Metanephros (tissue), 2 donors: ENCODE results near the gene TXNDC17. TPM values are rescaled to one million over a fixed set of nuclear protein-coding genes. Genes with fewer than 3 reads are reported as not detected.

ENCODE experiments used
- small RNA-seq: library from RNA; depleted of rRNA; stranded (forward); fragments of <200 nt; gene quantifications from one replicate; pipeline ENCODE3, GENCODE V24; 2014; ENCODE audit warnings: low replicate concordance
- total RNA-seq: library from RNA; depleted of rRNA; stranded (reverse); fragments of >200 nt; gene quantifications from one replicate; pipeline ENCODE4 v1.2.3, GENCODE V29; 2014

The TXNDC17 gene
- 34.2 TPM for total RNA-seq

DNA sequence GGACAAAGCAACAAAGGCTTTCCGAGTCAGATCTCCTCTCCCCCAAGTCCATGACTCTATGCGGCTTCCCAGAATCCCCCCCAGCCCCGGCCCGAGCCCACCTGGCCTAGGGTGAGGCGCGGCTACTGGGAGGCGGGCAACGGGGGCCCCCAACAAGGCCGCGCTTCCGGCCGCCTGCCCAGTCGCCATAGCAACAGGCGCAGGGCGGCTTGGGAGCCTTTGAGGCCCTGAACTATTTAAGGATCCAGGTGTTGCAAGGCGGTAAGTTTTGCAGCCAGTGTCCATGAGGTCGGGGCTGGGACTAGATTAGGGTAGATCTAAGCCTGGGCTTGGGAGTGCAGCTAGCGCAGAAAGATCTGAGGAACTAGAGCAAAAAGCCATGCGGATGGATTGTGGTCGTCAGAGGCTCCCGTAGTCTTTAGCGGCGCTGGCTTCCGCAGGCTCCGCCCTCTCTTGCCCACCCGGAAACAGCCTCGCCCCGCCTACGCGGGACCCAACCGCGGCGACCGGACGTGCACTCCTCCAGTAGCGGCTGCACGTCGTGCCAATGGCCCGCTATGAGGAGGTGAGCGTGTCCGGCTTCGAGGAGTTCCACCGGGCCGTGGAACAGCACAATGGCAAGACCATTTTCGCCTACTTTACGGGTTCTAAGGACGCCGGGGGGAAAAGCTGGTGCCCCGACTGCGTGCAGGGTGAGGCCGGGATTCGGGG lies at the start of gene TXNDC17, which contains the start of gene KIAA0753:
Gene TXNDC17, plus strand, starts transcription at position 525 of the 711 bp plus-strand sequence. Its CDS starts 23 bp downstream, at position 548.
Gene KIAA0753, minus strand, starts transcription at position 176 of the 711 bp plus-strand sequence. CDS start 5,608 bp downstream, outside the sequence.

DNA sequence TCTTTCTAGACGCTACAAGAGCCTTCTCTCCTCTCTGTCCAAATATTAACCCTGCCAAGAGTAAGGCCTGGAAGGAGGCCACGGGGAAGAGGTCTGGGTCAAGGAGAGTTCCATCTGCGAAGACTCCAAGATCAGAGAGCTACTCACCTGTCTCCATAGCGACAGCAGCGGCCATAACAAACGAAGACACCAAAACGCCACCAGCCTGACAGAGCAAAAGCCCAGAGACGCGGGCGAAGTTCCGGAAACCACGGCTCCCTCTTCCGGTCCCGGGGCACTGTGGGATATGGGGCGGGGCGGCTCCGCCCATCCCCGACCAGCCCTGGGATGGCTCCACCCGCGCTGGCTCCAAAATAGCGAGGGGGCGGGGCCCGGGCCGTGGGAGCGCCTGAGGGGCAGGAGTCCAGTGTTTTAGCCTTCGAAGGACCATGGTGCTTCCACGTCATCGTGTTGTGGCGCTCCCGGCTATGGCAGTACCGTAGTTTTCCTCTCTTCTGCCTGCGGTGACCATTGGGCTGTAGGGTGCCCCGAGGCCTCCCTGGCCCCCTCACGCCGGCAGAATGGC lies 10.6 kb downstream of the TXNDC17 start, which contains the start of the genes C17orf100 and MED31:
Gene C17orf100, plus strand, starts transcription at position 409 of the 565 bp plus-strand sequence. Its CDS starts 152 bp downstream, at position 561.
Gene MED31, minus strand, starts transcription at position 252 of the 565 bp plus-strand sequence. Its CDS starts 77 bp downstream, at position 175.

Small RNA genes lying within 50 kb of the gene (small RNA-seq; reads per million reads assigned to genes)
- not detected for gene MIR4520-1
- not detected for gene RNA5SP435

Other genes starting within 250 kb of the TXNDC17 start
- not detected for gene AIPL1, start 205.9 kb upstream of the TXNDC17 start, total RNA-seq
- 9.6 TPM for gene PIMREG, start 196.6 kb upstream of the TXNDC17 start, total RNA-seq
- 11.7 TPM for gene PITPNM3, start 84.5 kb upstream of the TXNDC17 start, total RNA-seq
- 38.2 TPM for gene KIAA0753, start 349 bp upstream of the TXNDC17 start, total RNA-seq
- gene MED31, start 10.5 kb downstream of the TXNDC17 start, total RNA-seq: 12.6 TPM
- gene C17orf100, start 10.7 kb downstream of the TXNDC17 start, total RNA-seq: 1.2 TPM
- gene SLC13A5, start 72.3 kb downstream of the TXNDC17 start, total RNA-seq: 2.0 TPM
- gene XAF1, start 115.0 kb downstream of the TXNDC17 start, total RNA-seq: 31.2 TPM
- gene FBXO39, start 135.2 kb downstream of the TXNDC17 start, total RNA-seq: not detected
- 0.70 TPM for gene TEKT1, start 190.7 kb downstream of the TXNDC17 start, total RNA-seq